Left forelimb (tissue), 1 donor: ENCODE measurements around the gene ZBTB21.
"Not testable (repeated sequence)": the region's sequence is repeated elsewhere in the genome, so short reads cannot be mapped to it uniquely, and the experiment has no call there.

Source experiments
- DNase-seq: peaks from one replicate; pipeline ENCODE4 v3.0.0-alpha.2; 2018; ENCODE audit warnings: low spot score

ZBTB21 gene

GRCh38 chr21:42019101-42019605 lies 9.0 kb upstream of the ZBTB21 start:
- no peak for DNase-seq

GRCh38 chr21:42017022-42017421 lies 6.9 kb upstream of the ZBTB21 start:
- no peak for DNase-seq

- no peak for DNase-seq
These were observed 6.3 kb upstream of the ZBTB21 start for GRCh38 chr21:42016364-42016985.

- DNase-seq: no peak
These were observed 3.8 kb upstream of the ZBTB21 start for GRCh38 chr21:42013931-42014330.

GRCh38 chr21:42013376-42013775 lies 3.2 kb upstream of the ZBTB21 start:
- no peak for DNase-seq

GRCh38 chr21:42012763-42013329 lies 2.7 kb upstream of the ZBTB21 start:
- DNase-seq: no peak

GRCh38 chr21:42012344-42012743 lies 2.2 kb upstream of the ZBTB21 start:
- no peak for DNase-seq

- no peak for DNase-seq
These were observed 641 bp upstream of the ZBTB21 start for GRCh38 chr21:42010507-42011495.

GRCh38 chr21:42009018-42009830 lies 936 bp downstream of the ZBTB21 start:
- DNase-seq: peak; percentile 75

- DNase-seq: no peak
These were observed 2.7 kb downstream of the ZBTB21 start for GRCh38 chr21:42007356-42007940.

GRCh38 chr21:42006765-42007164 lies 3.4 kb downstream of the ZBTB21 start:
- DNase-seq: no peak

GRCh38 chr21:42004406-42005199 lies 5.6 kb downstream of the ZBTB21 start:
- no peak for DNase-seq

GRCh38 chr21:42003051-42003461 lies 7.1 kb downstream of the ZBTB21 start:
- DNase-seq: no peak

- no peak for DNase-seq
These were observed 7.7 kb downstream of the ZBTB21 start for GRCh38 chr21:42002421-42002958.

- no peak for DNase-seq
These were observed 8.4 kb downstream of the ZBTB21 start for GRCh38 chr21:42001781-42002180.

GRCh38 chr21:42000908-42001307 lies 9.3 kb downstream of the ZBTB21 start:
- DNase-seq: no peak

- no peak for DNase-seq
These were observed 12.5 kb downstream of the ZBTB21 start for GRCh38 chr21:41997657-41998056.

- DNase-seq: no peak
These were observed 14.6 kb downstream of the ZBTB21 start for GRCh38 chr21:41995577-41995976.

GRCh38 chr21:41994613-41995012 lies 15.5 kb downstream of the ZBTB21 start:
- not testable (repeated sequence) for DNase-seq

GRCh38 chr21:41993744-41994143 lies 16.4 kb downstream of the ZBTB21 start:
- DNase-seq: no peak
